Tibial nerve (tissue), 4 donors: ENCODE results near the gene FGF18.

Experiments
- EP300 ChIP-seq, 2 donors: sonication (generic); formaldehyde crosslinking; IDR thresholded peaks; one replicate each; pipeline ENCODE4 v1.6.1; 2017; ENCODE audit warnings: antibody characterized with exemption in 2 of 2, mild to moderate bottlenecking in 1 of 2
- POLR2A ChIP-seq, 2 donors: fragments of 450-650 bp; IDR thresholded peaks; one replicate each; pipeline ENCODE4 v1.6.1; 2017; ENCODE audit warnings: antibody characterized with exemption in 2 of 2, mild to moderate bottlenecking in 2 of 2, moderate library complexity in 2 of 2
- TF ChIP-seq, protein P1 (sequence below), 5 experiments: fragments of 200-600 bp in 3 of 5; fragments of 450-650 bp in 2 of 5; sonication (generic) in 3 of 5; IDR thresholded peaks; one replicate each; pipeline ENCODE4 v1.5.1; 2016 to 2019; ENCODE audit warnings: antibody characterized with exemption in 5 of 5, mild to moderate bottlenecking in 3 of 5, moderate library complexity in 2 of 5

DNA sequence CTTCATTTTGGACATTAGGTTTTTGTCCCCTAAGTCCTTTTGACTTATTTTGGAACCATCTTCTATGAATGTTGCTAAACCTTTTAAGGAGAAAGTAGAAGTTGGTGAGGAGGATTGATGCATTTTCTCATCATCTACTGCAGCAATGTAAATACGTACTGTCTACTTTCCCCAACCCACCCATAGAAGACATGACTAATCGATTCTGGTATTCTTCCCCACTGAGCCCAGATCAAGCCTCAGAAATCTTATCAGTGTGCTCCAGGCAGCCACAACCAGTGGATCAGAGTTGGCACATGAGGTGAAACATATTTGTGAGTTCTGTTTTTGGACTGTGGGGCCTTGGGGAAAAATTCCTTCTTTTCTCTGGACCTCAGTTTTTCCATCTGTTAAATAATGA is 57.7 kb downstream of the FGF18 start:
- TF ChIP-seq, protein P1, sequence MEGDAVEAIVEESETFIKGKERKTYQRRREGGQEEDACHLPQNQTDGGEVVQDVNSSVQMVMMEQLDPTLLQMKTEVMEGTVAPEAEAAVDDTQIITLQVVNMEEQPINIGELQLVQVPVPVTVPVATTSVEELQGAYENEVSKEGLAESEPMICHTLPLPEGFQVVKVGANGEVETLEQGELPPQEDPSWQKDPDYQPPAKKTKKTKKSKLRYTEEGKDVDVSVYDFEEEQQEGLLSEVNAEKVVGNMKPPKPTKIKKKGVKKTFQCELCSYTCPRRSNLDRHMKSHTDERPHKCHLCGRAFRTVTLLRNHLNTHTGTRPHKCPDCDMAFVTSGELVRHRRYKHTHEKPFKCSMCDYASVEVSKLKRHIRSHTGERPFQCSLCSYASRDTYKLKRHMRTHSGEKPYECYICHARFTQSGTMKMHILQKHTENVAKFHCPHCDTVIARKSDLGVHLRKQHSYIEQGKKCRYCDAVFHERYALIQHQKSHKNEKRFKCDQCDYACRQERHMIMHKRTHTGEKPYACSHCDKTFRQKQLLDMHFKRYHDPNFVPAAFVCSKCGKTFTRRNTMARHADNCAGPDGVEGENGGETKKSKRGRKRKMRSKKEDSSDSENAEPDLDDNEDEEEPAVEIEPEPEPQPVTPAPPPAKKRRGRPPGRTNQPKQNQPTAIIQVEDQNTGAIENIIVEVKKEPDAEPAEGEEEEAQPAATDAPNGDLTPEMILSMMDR (IDR thresholded peaks at IDR 0.05), result no peak
- TF ChIP-seq POLR2A (IDR thresholded peaks at IDR 0.05) (no peak), EP300 (IDR thresholded peaks at IDR 0.05) (no peak)
